Stimulated activated CD4-positive, alpha-beta T cell treated with anti-CD3 and anti-CD28 coated beads, Interleukin-1b, Interleukin-23, amount 100 ng/mL, for 48 hours (primary cell): Measurements from ENCODE around the gene UBA6.
"Not testable (repeated sequence)": the region's sequence is repeated elsewhere in the genome, so short reads cannot be mapped to it uniquely, and the experiment has no call there.

Experiments
- DNase-seq: peaks from one replicate; pipeline ENCODE4 v3.0.0-alpha.2; 2020

Gene UBA6

GRCh38 chr4:67659065-67659464 lies 41.9 kb downstream of the UBA6 start:
- DNase-seq: no peak

GRCh38 chr4:67658302-67658701 lies 42.7 kb downstream of the UBA6 start:
- peak; percentile 54 for DNase-seq

- no peak for DNase-seq
Measured at GRCh38 chr4:67651536-67651935, 49.4 kb downstream of the UBA6 start.

- no peak for DNase-seq
Measured at GRCh38 chr4:67638136-67638535, 62.8 kb downstream of the UBA6 start.

- DNase-seq: not testable (repeated sequence)
Measured at GRCh38 chr4:67636978-67637377, 64.0 kb downstream of the UBA6 start.

- DNase-seq: no peak
Measured at GRCh38 chr4:67635331-67635730, 65.6 kb downstream of the UBA6 start.

- no peak for DNase-seq
Measured at GRCh38 chr4:67634741-67635140, 66.2 kb downstream of the UBA6 start.

GRCh38 chr4:67632492-67632891 lies 68.5 kb downstream of the UBA6 start:
- DNase-seq: no peak

GRCh38 chr4:67624939-67625338 lies 76.0 kb downstream of the UBA6 start:
- no peak for DNase-seq

GRCh38 chr4:67616478-67616877 lies 84.5 kb downstream of the UBA6 start:
- no peak for DNase-seq

GRCh38 chr4:67615119-67615518 lies 85.8 kb downstream of the UBA6 start:
- no peak for DNase-seq

- DNase-seq: no peak
Measured at GRCh38 chr4:67614186-67614585, 86.8 kb downstream of the UBA6 start.

- no peak for DNase-seq
Measured at GRCh38 chr4:67608027-67608426, 92.9 kb downstream of the UBA6 start.

- no peak for DNase-seq
Measured at GRCh38 chr4:67604749-67605148, 96.2 kb downstream of the UBA6 start.

GRCh38 chr4:67604029-67604381 lies 97.0 kb downstream of the UBA6 start:
- DNase-seq: no peak

GRCh38 chr4:67603310-67604028 lies 97.5 kb downstream of the UBA6 start:
- DNase-seq: no peak

GRCh38 chr4:67593741-67594175 lies 107.2 kb downstream of the UBA6 start:
- DNase-seq: no peak

GRCh38 chr4:67587156-67587555 lies 113.8 kb downstream of the UBA6 start:
- no peak for DNase-seq

GRCh38 chr4:67584496-67584895 lies 116.5 kb downstream of the UBA6 start:
- DNase-seq: no peak

- no peak for DNase-seq
Measured at GRCh38 chr4:67581913-67582312, 119.0 kb downstream of the UBA6 start.

GRCh38 chr4:67581208-67581857 lies 119.6 kb downstream of the UBA6 start:
- no peak for DNase-seq

- no peak for DNase-seq
Measured at GRCh38 chr4:67580577-67580976, 120.4 kb downstream of the UBA6 start.

GRCh38 chr4:67576538-67576937 lies 124.4 kb downstream of the UBA6 start:
- DNase-seq: no peak

- DNase-seq: no peak
Measured at GRCh38 chr4:67576059-67576466, 124.9 kb downstream of the UBA6 start.
